SU-DHL-6 (cell line): ENCODE data around the gene CACNG7.

Experiments
- H2AFZ ChIP-seq: fragments of 200-600 bp; sonication (generic); 2 replicates; pipeline ENCODE4 v1.6.1; 2014; ENCODE audit warnings: low read depth, mild to moderate bottlenecking, moderate library complexity, mixed read lengths, antibody characterized with exemption, low read length; ENCODE audit not compliant: severe bottlenecking
- H3F3A ChIP-seq: fragments of 200-600 bp; shearing (Covaris generic); 2 replicates; pipeline ENCODE4 v1.6.0; 2016; ENCODE audit warnings: antibody characterized with exemption, mild to moderate bottlenecking; ENCODE audit not compliant: insufficient read depth
- H3K27ac ChIP-seq: fragments of 200-600 bp; sonication (generic); 2 replicates; pipeline ENCODE4 v1.5.1; 2016; ENCODE audit warnings: low read depth, mild to moderate bottlenecking, low read length, moderate library complexity, mixed read lengths
- H3K27me3 ChIP-seq: fragments of 200-600 bp; sonication (generic), shearing (Covaris generic); 2 replicates; pipeline ENCODE4 v1.6.0; 2014; ENCODE audit warnings: mild to moderate bottlenecking, low read length
- H3K36me3 ChIP-seq: fragments of 200-600 bp; sonication (generic); 2 replicates; pipeline ENCODE4 v1.6.1; 2014; ENCODE audit warnings: mild to moderate bottlenecking, low read length, mixed read lengths
- H3K4me2 ChIP-seq: fragments of 300-600, 200-600 bp; shearing (Covaris generic), sonication (generic); 2 replicates; pipeline ENCODE4 v1.6.0; 2014; ENCODE audit warnings: low read length, low read depth, mild to moderate bottlenecking; ENCODE audit not compliant: poor library complexity, severe bottlenecking
- H3K4me3 ChIP-seq: fragments of 200-600 bp; sonication (generic); 2 replicates; pipeline ENCODE4 v1.5.1; 2014; ENCODE audit warnings: antibody characterized with exemption, low read length, mild to moderate bottlenecking, mixed read lengths; ENCODE audit not compliant: insufficient read depth, poor library complexity, severe bottlenecking
- H3K79me2 ChIP-seq: fragments of 200-600 bp; sonication (generic); 2 replicates; pipeline ENCODE4 v1.6.1; 2014; ENCODE audit warnings: mild to moderate bottlenecking, low read length, moderate library complexity; ENCODE audit not compliant: insufficient read depth
- H3K9ac ChIP-seq: fragments of 200-600 bp; sonication (generic); 2 replicates; pipeline ENCODE4 v1.7.0; 2014; ENCODE audit warnings: mild to moderate bottlenecking, low read length
- H3K9me2 ChIP-seq: fragments of 200-600 bp; sonication (generic); replicated peaks from 2 replicates; pipeline ENCODE4 v1.6.1; 2014; ENCODE audit warnings: low read length; ENCODE audit not compliant: insufficient read depth
- H3K9me3 ChIP-seq: fragments of 200-600 bp; sonication (generic); 2 replicates; pipeline ENCODE4 v1.6.1; 2014; ENCODE audit warnings: low read length, mixed read lengths; ENCODE audit not compliant: insufficient read depth
- H4K20me1 ChIP-seq: fragments of 200-600 bp; sonication (generic); 2 replicates; pipeline ENCODE4 v1.6.1; 2014; ENCODE audit warnings: low read depth, mild to moderate bottlenecking, antibody characterized with exemption, low read length, moderate library complexity, mixed read lengths
- CTCF ChIP-seq: fragments of 200-600 bp; sonication (generic); IDR thresholded peaks from one replicate; pipeline ENCODE4 v1.5.1; 2017; ENCODE audit warnings: antibody characterized with exemption, mild to moderate bottlenecking, low read length, moderate library complexity; ENCODE audit not compliant: insufficient read depth, poor library complexity, severe bottlenecking
- EZH2phosphoT487 ChIP-seq: fragments of 200-600 bp; sonication (generic), shearing (Covaris generic); conservative IDR thresholded peaks from 2 replicates; pipeline ENCODE4 v1.6.1; 2018; ENCODE audit warnings: mild to moderate bottlenecking, antibody characterized with exemption, low read length, moderate library complexity, mixed read lengths

The CACNG7 gene

GRCh38 chr19:53912653-53913052, 3.6 kb downstream of the CACNG7 start:
- no peak overlapping the region for H3K9ac ChIP-seq
- no peaks in the 10 kb centered on the region for H3K9me2 ChIP-seq
- no peaks in the 10 kb centered on the region for H3F3A ChIP-seq
- H3K27ac ChIP-seq, result no peak overlapping the region
- H3K4me2 ChIP-seq, result no peak overlapping the region
- H3K27me3 ChIP-seq, result no peaks in the 10 kb centered on the region
- peak; percentile 11 for TF ChIP-seq CTCF
- TF ChIP-seq EZH2phosphoT487, result no peak
- H3K9me3 ChIP-seq, result no peaks in the 10 kb centered on the region
- no peak overlapping the region for H3K4me3 ChIP-seq
- H3K36me3 ChIP-seq, result no peaks in the 10 kb centered on the region
- H3K79me2 ChIP-seq, result no peaks in the 10 kb centered on the region
- H4K20me1 ChIP-seq, result no peaks in the 10 kb centered on the region
- no peak overlapping the region for H2AFZ ChIP-seq

GRCh38 chr19:53915000-53915399, 5.9 kb downstream of the CACNG7 start:
- no peaks in the 10 kb centered on the region for H3F3A ChIP-seq
- H3K9me3 ChIP-seq, result no peaks in the 10 kb centered on the region
- H4K20me1 ChIP-seq, result no peaks in the 10 kb centered on the region
- H3K27ac ChIP-seq, result no peak overlapping the region
- H3K9me2 ChIP-seq, result no peaks in the 10 kb centered on the region
- no peak overlapping the region for H3K9ac ChIP-seq
- H3K79me2 ChIP-seq, result no peaks in the 10 kb centered on the region
- no peak overlapping the region for H3K4me2 ChIP-seq
- H2AFZ ChIP-seq, result no peak overlapping the region
- no peak overlapping the region for H3K4me3 ChIP-seq
- H3K27me3 ChIP-seq, result no peaks in the 10 kb centered on the region
- TF ChIP-seq EZH2phosphoT487 (no peak), CTCF (no peak)
- H3K36me3 ChIP-seq, result no peaks in the 10 kb centered on the region

- Histone ChIP-seq H3K4me3 (no peak overlapping the region), H3K27ac (no peak overlapping the region), H3K9me3 (no peaks in the 10 kb centered on the region), H3K36me3 (no peaks in the 10 kb centered on the region), H2AFZ (no peak overlapping the region), H3K27me3 (no peaks in the 10 kb centered on the region), H3K79me2 (no peaks in the 10 kb centered on the region), H3F3A (no peaks in the 10 kb centered on the region), H4K20me1 (no peaks in the 10 kb centered on the region), H3K9ac (no peak overlapping the region), H3K9me2 (no peaks in the 10 kb centered on the region), H3K4me2 (no peak overlapping the region)
- TF ChIP-seq EZH2phosphoT487 (no peak), CTCF (no peak)
These were observed 6.9 kb downstream of the CACNG7 start for GRCh38 chr19:53916004-53916403.

- H3K4me2 ChIP-seq, result no peak overlapping the region
- no peaks in the 10 kb centered on the region for H3K27me3 ChIP-seq
- no peaks in the 10 kb centered on the region for H3F3A ChIP-seq
- H3K9me3 ChIP-seq, result no peaks in the 10 kb centered on the region
- no peak overlapping the region for H3K27ac ChIP-seq
- no peak overlapping the region for H3K9ac ChIP-seq
- H3K79me2 ChIP-seq, result no peaks in the 10 kb centered on the region
- H3K4me3 ChIP-seq, result no peak overlapping the region
- H3K36me3 ChIP-seq, result no peaks in the 10 kb centered on the region
- H2AFZ ChIP-seq, result no peak overlapping the region
- no peak for TF ChIP-seq CTCF
- TF ChIP-seq EZH2phosphoT487, result no peak
- H3K9me2 ChIP-seq, result no peaks in the 10 kb centered on the region
- H4K20me1 ChIP-seq, result no peaks in the 10 kb centered on the region
These were observed 8.3 kb downstream of the CACNG7 start for GRCh38 chr19:53917356-53917755.
